ENCODE data around the gene PEBP1.

The PEBP1 gene

DNA sequence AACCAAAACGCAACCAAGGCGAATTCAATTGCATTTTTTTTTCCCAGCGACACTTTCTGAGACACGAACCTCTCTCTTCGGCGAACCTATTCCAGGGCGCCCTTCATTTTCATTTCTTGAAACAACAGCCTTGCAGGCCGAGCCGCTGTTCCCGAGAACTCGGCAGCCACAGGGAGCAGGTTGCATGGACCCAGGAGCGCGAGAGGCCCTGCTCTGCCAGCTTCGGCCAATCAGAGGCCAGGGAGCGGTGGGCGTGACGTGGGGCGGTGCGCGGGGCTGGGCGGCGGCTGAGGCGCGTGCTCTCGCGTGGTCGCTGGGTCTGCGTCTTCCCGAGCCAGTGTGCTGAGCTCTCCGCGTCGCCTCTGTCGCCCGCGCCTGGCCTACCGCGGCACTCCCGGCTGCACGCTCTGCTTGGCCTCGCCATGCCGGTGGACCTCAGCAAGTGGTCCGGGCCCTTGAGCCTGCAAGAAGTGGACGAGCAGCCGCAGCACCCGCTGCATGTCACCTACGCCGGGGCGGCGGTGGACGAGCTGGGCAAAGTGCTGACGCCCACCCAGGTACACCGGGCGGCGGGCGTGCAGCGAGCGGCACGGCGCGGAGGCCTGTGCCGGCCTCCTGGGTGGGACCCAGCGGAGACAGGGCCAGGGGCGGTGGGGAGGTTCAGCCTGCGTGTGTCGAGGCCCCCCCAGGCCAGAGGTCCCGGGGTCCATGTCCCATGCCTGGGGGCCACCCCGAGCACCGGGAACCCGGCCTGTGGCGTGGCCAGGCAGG is at the start of gene PEBP1:
Gene PEBP1, plus strand, starts transcription at position 337 of the 771 bp plus-strand sequence. Its CDS starts 86 bp downstream, at position 423.
- Mint-ChIP-seq H3K27me3 (no peaks in the 10 kb centered on the region), H3K4me3 (peak within 1 kb of the TSS; percentile 98), H3K27ac (peak within 1 kb of the TSS; percentile 93), H3K9me3 (no peaks in the 10 kb centered on the region), H3K36me3 (peaks cover 7% of the 10 kb centered on the region), H3K4me1 (peaks cover 35% of the 10 kb centered on the region)

DNA sequence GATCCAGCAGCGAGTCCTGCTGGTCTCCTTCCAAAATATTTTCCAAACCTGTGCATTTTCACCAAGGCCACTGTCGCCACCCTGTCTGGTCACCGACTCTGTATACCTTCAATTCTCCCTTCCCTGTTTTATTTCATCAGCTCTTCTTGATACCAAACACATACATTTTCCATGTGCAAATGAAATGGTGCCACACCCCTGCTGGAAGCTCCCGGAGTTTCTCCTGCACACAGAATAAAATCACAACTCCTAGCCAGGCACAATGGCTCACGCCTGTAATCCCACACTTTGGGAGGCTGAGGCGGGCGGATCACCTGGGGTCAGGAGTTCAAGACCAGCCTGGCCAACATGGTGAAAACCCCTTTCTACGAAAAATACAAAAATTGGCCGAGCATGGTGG is 46.1 kb upstream of the PEBP1 start:
- H3K27ac Mint-ChIP-seq = no peak overlapping the region
- H3K9me3 Mint-ChIP-seq = no peaks in the 10 kb centered on the region
- no peaks in the 10 kb centered on the region for H3K36me3 Mint-ChIP-seq
- no peaks in the 10 kb centered on the region for H3K4me1 Mint-ChIP-seq
- H3K27me3 Mint-ChIP-seq = no peaks in the 10 kb centered on the region
- no peak overlapping the region for H3K4me3 Mint-ChIP-seq

DNA sequence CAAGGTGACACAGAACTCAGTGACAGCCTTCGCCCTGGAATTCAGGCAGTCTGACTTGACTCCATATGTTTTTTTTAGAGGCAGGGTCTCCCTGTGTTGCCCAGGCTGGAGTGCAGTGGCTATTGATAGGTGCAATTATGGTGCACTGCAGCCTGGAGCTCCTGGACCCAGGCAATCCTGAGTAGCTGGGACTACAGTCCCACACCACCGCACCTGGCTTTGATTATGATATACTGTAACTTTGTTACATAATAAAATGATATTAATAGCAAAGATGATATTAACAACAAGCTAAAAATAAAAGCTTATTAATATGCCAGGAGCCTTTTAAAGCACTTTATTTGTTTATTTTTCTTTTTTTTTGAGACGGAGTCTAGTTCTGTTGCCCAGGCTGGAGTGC is 41.9 kb upstream of the PEBP1 start:
- Mint-ChIP-seq H3K27ac (no peak overlapping the region), H3K9me3 (no peaks in the 10 kb centered on the region), H3K4me1 (no peaks in the 10 kb centered on the region), H3K36me3 (no peaks in the 10 kb centered on the region), H3K27me3 (peaks cover 3% of the 10 kb centered on the region), H3K4me3 (no peak overlapping the region)

DNA sequence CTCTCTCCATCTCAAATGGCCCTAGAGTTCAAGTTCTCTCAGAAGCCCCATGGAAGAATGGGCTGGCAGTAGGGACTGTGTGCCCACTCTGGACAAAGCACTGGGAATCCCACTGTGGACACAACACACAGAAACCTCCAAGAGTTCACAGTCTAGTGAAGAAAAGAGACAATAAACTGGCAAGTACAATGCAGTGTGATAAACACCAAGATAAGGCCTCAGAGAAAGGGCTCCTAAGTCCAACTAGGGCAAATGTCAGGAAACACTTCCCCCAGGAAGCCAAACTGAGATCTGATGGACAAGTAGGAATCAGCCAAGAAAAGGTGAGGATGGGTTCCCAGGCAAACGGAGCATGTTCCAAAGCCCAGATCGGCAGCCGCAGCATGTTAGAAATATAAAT is 37.5 kb upstream of the PEBP1 start:
- H3K27ac Mint-ChIP-seq = no peak overlapping the region
- H3K27me3 Mint-ChIP-seq = peaks cover 9% of the 10 kb centered on the region
- no peaks in the 10 kb centered on the region for H3K9me3 Mint-ChIP-seq
- no peaks in the 10 kb centered on the region for H3K36me3 Mint-ChIP-seq
- peaks cover 5% of the 10 kb centered on the region for H3K4me1 Mint-ChIP-seq
- no peak overlapping the region for H3K4me3 Mint-ChIP-seq

DNA sequence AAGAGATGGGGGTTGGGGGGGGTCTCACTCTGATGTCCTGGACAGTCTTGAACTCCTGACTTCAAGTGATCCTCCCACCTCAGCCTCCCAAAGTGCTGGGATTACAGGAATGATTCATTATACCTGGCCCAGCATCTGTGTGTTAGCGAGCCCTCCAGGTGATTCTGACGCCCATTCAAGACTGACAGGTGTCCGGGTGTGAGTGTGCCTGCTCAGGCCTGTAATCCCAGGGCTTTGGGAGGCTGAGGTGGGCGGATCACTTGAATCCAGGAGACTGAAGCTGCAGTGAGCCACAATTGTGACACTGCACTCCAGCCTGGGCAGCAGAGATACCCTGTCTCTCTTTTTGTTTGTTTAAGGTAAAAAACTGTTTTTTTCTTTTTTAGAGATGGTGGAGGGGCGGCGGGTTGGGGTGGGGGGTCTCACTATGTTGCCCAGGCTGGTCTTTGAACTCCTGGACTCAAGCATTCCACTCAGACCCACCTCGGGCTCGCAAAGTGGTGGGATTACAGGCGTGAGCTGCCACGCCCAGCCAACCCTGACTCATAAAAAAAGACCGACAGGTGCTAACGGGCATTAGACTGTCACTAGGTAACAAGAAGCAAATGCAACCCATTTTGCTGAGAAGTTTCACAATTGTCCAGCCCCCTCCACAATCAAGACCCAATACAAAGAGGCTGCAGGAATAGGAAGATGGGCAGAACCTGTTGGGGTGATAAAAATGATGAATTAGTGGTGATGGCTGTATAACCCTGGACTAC is 36.8 kb upstream of the PEBP1 start:
- Mint-ChIP-seq H3K9me3 (no peaks in the 10 kb centered on the region), H3K4me3 (no peak overlapping the region), H3K36me3 (no peaks in the 10 kb centered on the region), H3K27me3 (peaks cover 9% of the 10 kb centered on the region), H3K27ac (no peak overlapping the region), H3K4me1 (peaks cover 5% of the 10 kb centered on the region)

DNA sequence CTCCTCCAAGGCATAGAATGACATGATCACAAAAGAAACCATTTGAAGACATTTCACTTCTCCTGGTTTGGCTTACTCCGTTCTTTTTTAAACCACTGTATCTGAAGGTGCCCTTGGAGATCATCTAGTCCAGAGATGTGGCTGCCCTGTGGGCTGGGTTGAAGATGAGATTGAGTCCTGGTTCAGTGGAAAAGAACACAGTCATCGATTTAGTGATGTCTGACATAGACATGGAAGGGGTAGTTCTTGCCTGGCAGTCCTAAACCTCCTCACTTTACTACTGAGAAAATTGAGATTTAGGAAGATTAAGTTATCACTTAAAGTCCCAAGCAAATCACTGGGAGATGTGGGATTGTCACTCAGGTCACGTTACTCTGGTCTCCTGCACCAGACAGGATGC is 34.9 kb upstream of the PEBP1 start:
- Mint-ChIP-seq H3K27ac (no peak overlapping the region), H3K4me3 (no peak overlapping the region), H3K36me3 (no peaks in the 10 kb centered on the region), H3K27me3 (peaks cover 16% of the 10 kb centered on the region), H3K4me1 (peaks cover 9% of the 10 kb centered on the region), H3K9me3 (no peaks in the 10 kb centered on the region)

DNA sequence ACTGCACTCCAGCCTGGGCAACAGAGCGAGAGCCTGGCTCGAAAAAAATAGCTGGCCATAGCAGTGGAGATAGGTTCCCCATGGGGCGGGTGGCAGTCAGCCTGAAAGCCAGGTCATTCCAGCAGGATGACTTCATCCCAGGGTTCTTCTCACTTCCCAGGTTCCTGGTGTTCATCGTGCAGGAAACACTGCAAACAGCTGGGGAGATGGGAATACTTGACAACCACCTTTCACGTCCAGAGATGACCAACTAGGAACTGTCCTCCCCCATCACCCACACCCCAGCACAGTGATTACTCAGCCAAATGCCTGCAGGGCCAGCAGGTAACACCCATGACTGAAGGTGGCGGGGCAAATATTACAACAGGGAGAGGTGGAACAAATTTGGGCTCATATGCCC is 33.9 kb upstream of the PEBP1 start:
- H3K4me1 Mint-ChIP-seq = peaks cover 9% of the 10 kb centered on the region
- no peak overlapping the region for H3K4me3 Mint-ChIP-seq
- no peak overlapping the region for H3K27ac Mint-ChIP-seq
- no peaks in the 10 kb centered on the region for H3K36me3 Mint-ChIP-seq
- H3K9me3 Mint-ChIP-seq = no peaks in the 10 kb centered on the region
- peaks cover 16% of the 10 kb centered on the region for H3K27me3 Mint-ChIP-seq

DNA sequence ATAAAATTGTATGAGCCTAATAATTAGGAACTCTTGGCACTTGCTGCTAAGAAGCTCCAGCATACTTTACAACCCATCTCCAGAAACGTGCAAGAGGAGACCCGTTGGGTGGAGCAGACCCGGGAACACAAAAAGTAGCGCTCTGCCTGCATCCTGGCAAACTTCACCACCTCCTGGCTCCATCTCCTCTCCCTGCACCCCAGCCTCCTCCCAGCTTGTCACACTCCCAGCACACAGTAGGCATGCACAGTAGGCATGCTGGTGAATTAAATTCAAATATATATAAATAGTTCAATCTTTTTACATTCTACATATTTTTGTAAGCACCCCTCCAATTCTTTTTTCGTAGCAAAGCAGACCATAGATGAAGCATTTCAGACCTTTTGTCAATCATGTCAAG is 33.3 kb upstream of the PEBP1 start:
- H3K27me3 Mint-ChIP-seq = peaks cover 16% of the 10 kb centered on the region
- no peaks in the 10 kb centered on the region for H3K9me3 Mint-ChIP-seq
- H3K4me1 Mint-ChIP-seq = peaks cover 9% of the 10 kb centered on the region
- H3K36me3 Mint-ChIP-seq = no peaks in the 10 kb centered on the region
- peak overlapping the region; percentile 84 for H3K4me3 Mint-ChIP-seq
- H3K27ac Mint-ChIP-seq = no peak overlapping the region

DNA sequence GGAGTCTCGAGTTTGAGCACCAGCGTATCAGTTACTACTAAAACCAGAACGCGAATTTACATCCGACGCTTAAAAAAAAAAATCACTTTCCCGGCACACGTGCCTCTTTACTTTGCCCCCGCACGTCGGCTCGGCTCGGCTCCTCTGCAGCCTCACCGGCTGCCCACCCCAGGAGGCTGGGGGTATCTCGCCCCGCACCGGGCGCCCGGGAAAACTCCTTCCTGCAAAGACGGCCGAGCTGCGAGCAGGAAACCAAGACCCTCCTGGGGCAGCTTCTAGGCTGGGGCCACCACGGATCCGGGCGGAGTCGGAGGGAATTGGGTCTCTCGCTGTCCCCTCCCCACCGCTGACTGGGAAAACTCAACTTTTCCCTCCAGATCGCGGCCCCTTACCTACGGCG is 32.7 kb upstream of the PEBP1 start:
- Mint-ChIP-seq H3K9me3 (no peaks in the 10 kb centered on the region), H3K36me3 (no peaks in the 10 kb centered on the region), H3K4me3 (peak overlapping the region; percentile 84), H3K27ac (no peak overlapping the region), H3K27me3 (peaks cover 16% of the 10 kb centered on the region), H3K4me1 (peaks cover 9% of the 10 kb centered on the region)

DNA sequence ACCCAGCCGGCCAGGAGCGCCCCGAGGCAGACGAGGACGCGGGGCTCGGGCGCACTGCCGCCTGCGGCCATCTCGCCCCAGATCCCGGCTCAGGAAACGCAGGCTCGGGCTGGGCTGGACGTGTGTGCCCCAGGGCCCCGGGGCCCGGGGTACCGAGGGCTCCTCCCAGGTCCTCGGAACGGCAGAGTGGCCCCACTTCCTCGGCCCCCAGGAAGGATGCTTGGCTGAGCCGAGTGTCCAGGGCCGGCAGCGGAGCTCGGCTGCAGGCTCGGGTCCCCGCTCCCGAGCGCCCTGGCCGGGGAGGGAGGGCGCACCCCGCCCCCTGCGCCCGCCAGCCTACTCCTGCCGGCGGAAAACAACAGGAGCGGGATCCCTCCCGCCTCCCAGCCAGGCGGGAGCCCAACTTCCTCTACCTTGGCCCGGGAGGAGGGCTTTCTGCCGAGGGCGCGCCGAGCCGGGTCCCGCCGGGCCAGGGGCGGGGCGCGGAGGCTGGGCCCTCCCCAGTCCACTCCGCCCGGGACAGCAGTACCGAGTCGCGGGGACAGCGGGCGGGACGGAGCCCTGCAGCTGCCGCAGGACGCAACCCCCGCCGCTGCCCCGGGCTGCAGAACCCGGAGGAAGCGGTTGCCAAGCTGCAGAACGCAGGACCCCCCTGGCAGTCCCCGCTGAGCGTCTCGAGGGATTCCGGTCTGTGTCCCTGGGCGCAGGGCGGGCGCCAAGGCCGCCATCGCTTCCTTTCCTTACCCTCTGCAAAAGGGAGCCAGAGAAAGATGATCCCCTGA is 32.1 kb upstream of the PEBP1 start, which contains the start of gene VSIG10:
Gene VSIG10, minus strand, starts transcription at position 411 of the 782 bp plus-strand sequence. Its CDS starts 340 bp downstream, at position 71.
- no peak within 1 kb of the TSS for H3K27ac Mint-ChIP-seq
- no peaks in the 10 kb centered on the region for H3K36me3 Mint-ChIP-seq
- H3K4me1 Mint-ChIP-seq = peaks cover 9% of the 10 kb centered on the region
- H3K4me3 Mint-ChIP-seq = peak within 1 kb of the TSS; percentile 84
- no peaks in the 10 kb centered on the region for H3K9me3 Mint-ChIP-seq
- H3K27me3 Mint-ChIP-seq = peaks cover 13% of the 10 kb centered on the region

DNA sequence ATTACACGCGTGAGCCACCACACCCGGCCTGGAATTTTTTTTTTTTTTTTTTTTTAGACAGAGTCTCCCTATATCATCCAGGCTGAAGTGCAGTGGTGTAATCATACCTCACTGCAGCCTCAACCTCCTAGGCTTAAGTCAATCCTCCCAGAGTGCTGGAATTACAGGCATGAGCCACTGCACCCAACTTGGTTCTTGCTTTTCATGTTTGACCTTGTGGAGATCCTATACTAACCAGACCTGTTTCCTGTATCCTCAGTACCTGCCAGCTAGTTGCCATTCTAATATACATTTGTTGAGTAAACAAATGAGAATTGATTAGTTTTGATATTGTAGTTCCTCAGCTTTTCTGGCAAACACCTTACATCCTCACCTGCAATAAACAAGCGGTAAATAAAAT is 28.9 kb upstream of the PEBP1 start:
- Mint-ChIP-seq H3K36me3 (no peaks in the 10 kb centered on the region), H3K27ac (no peak overlapping the region), H3K4me3 (no peak overlapping the region), H3K27me3 (peaks cover 11% of the 10 kb centered on the region), H3K9me3 (no peaks in the 10 kb centered on the region), H3K4me1 (peaks cover 9% of the 10 kb centered on the region)

DNA sequence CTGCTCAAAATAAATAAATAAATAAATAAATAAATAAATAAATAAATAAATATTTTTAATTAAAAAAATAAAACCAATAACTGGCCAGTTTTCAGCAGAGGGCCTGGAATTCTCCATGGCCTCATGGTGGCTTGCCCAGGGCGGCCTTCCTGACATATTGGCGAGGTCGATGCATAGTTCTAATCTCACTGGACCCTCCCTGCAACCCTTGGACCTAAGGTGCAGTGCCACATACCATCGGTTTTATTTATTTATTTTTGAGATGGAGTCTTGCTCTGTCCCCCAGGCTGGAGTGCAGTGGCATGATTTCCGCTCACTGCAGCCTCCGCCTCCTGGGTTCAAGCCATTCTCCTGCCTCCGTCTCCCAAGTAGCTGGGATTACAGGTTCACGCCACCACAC is 28.2 kb upstream of the PEBP1 start:
- no peak overlapping the region for H3K27ac Mint-ChIP-seq
- no peaks in the 10 kb centered on the region for H3K9me3 Mint-ChIP-seq
- no peak overlapping the region for H3K4me3 Mint-ChIP-seq
- H3K36me3 Mint-ChIP-seq = no peaks in the 10 kb centered on the region
- peaks cover 9% of the 10 kb centered on the region for H3K4me1 Mint-ChIP-seq
- peaks cover 11% of the 10 kb centered on the region for H3K27me3 Mint-ChIP-seq

DNA sequence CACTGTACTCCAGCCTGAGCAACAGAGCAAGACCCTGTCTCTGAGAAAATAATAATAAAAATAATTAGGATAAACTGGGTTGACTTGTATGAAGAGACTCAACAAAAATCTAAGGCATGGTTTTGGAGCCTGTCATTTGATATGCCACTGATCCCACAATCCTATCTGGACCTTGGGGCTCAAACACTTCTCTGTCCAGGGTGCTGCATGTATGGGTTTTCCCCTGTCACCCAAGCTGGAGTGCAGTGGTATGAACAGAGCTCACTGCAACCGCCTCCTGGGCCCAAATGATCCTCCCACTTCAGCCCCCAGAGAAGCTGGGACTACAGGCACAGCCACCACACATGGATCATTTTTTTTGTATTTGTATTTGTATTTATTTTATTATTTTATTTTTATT is 26.8 kb upstream of the PEBP1 start:
- no peaks in the 10 kb centered on the region for H3K9me3 Mint-ChIP-seq
- no peaks in the 10 kb centered on the region for H3K36me3 Mint-ChIP-seq
- H3K27ac Mint-ChIP-seq = no peak overlapping the region
- no peak overlapping the region for H3K4me3 Mint-ChIP-seq
- H3K27me3 Mint-ChIP-seq = peaks cover 7% of the 10 kb centered on the region
- H3K4me1 Mint-ChIP-seq = peaks cover 4% of the 10 kb centered on the region

DNA sequence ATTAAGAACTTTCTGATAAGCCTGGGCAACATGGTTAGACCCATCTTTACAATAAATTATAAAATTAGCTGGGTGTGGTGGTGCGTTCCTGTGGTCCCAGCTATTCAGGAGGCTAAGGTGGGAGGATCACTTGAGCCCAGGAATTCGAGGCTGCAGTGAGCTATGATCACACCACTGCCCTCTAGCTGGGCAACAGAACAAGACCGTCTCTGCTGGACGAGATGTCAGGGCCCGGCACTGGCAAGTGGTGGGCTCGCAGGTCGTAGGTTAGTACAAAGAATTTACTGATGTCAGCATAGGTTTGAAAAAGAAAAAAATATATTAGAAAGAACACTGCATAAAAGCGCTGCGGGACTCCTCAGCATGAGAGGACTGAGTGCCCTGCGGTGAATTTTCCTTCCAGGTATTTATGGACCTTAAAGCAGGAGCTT is 16.5 kb upstream of the PEBP1 start:
- Mint-ChIP-seq H3K27ac (no peak overlapping the region), H3K4me3 (no peak overlapping the region), H3K36me3 (no peaks in the 10 kb centered on the region), H3K9me3 (no peaks in the 10 kb centered on the region), H3K27me3 (no peaks in the 10 kb centered on the region), H3K4me1 (peaks cover 9% of the 10 kb centered on the region)

DNA sequence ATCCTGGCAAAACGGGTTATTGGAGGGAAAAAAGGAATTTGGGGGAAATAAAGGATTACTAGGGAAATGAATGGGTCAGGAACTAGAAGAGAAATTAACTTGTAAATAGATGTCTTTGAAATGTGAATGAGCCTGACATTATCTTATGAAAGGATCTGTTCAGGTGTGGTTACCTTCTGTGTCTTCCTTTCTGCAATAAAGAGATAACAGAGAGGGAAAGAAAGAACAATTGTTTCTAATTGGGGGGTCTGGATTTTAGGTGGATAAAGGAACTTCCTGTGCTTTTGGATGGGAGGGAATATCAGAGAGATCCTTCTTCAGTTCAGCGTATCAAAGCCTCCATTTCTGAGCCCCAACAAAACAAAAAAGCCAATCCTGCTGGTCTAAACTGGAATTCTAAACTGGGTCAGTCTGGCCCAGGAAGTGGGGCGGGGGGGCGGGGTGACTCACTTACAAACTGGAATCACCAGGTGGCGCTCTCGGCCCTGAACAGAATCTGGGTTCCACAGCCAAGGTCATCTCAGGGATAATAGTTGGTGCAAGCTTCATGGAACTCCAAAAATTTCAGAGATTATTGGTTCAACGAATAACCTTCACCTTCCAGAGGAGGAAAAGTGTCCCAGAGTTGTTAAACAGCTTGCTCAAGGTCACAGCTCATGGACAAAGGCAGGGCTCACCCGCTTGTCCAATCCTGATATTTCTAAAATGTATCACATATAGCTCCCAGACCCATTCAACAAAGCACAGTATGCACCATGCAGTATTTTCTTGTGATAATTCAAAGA is 15.2 kb upstream of the PEBP1 start:
- H3K27ac Mint-ChIP-seq = no peak overlapping the region
- no peaks in the 10 kb centered on the region for H3K27me3 Mint-ChIP-seq
- H3K36me3 Mint-ChIP-seq = no peaks in the 10 kb centered on the region
- H3K4me1 Mint-ChIP-seq = peaks cover 9% of the 10 kb centered on the region
- no peaks in the 10 kb centered on the region for H3K9me3 Mint-ChIP-seq
- H3K4me3 Mint-ChIP-seq = no peak overlapping the region
